ENCODE data around the gene SLC7A1. TPM values are rescaled to one million over a fixed set of nuclear protein-coding genes. Genes with fewer than 3 reads are reported as not detected.

SLC7A1 gene
- total and polyA plus RNA-seq, 2 donors (not counting 3 experiments of a cell fraction or from before 2014, with no cell fraction given) = 21.0 to 79.3 TPM

DNA sequence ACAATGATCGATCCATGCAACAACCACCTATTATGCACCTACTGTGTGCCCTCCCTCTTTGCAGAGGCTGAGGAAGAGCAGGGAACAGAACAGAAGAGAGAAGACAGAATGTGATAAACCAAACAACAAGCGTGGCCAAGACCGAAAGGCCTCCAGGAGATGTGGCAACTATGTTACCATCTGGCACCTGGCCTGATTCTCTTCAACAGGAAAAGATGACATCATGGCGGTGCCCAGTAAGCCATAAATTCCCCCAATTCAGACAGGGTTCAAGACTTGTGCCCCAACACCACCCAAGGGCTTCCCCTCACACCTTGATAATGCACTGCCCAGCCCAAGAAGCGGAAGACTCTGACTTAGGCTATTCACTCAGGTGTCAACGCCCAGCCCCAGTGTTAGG, 44.3 kb downstream of the SLC7A1 start:
- Histone ChIP-seq H3K9ac (replicated peaks; ENCODE audit: extremely low read depth, insufficient read depth, low read length) (no peak overlapping the region), H3K27ac (ENCODE audit: insufficient read depth, low read depth, low read length) (peak overlapping the region; percentile 16), H3K4me1 (ENCODE audit: control insufficient read depth, extremely low read depth, insufficient read depth, low read length) (peaks cover 42% of the 10 kb centered on the region), H3K4me3 (replicated peaks in 1 of 3; ENCODE audit: insufficient read depth in 1 of 3, low read depth in 1 of 3, low read length in 3 of 3) (no peak overlapping the region), H3K4me2 (ENCODE audit: insufficient read depth, low read length) (no peak overlapping the region), H3K27me3 (ENCODE audit: control insufficient read depth in 2 of 2, insufficient read depth in 2 of 2, low read length in 2 of 2) (no peaks in the 10 kb centered on the region), H3K36me3 (ENCODE audit: control insufficient read depth in 2 of 2, extremely low read depth in 1 of 2, insufficient read depth in 2 of 2, low read length in 2 of 2) (peaks cover 0 to 2% of the 10 kb centered on the region in 2 experiments), H3K9me1 (replicated peaks; ENCODE audit: control insufficient read depth, extremely low read depth, insufficient read depth, low read length) (no peaks in the 10 kb centered on the region), H4K20me1 (replicated peaks; ENCODE audit: control insufficient read depth, extremely low read depth, insufficient read depth, low read length) (no peaks in the 10 kb centered on the region), H2AFZ (ENCODE audit: low read depth, low read length) (no peak overlapping the region), H3K9me3 (replicated peaks; ENCODE audit: control insufficient read depth, insufficient read depth, low read length) (no peaks in the 10 kb centered on the region), H3K79me2 (ENCODE audit: control insufficient read depth, insufficient read depth, low read length) (peaks cover 78% of the 10 kb centered on the region)
- no TSS peak for BruUV-seq (replicated peaks)
- CTCF ChIA-PET = interaction anchor here (1.6 to 2.2 kb wide), 2 partner anchors 12 to 14 kb away, joined by 5 to 6 read pairs; no protein-coding TSS in a partner anchor
- DNase-seq (ENCODE audit: low read depth, low spot score) (no peak), FAIRE-seq (no peak)
- POLR2A ChIA-PET = no interaction called here
- intact Hi-C loops (cut with micrococcal nuclease) = no loop called here
- TF ChIP-seq GATA2 (IDR thresholded peaks at IDR 0.05; ENCODE audit: insufficient read depth, insufficient read length, low read depth, low read length) (no peak), POLR2AphosphoS5 (IDR thresholded peaks at IDR 0.05; ENCODE audit: insufficient read depth, low read depth, low read length) (no peak), EZH2 (IDR thresholded peaks at IDR 0.05; ENCODE audit: borderline replicate concordance, low read depth, low read length, severe bottlenecking) (no peak), FOS (IDR thresholded peaks at IDR 0.05; ENCODE audit: borderline replicate concordance, insufficient read depth, low read length) (no peak), POLR2A (IDR thresholded peaks at IDR 0.05; ENCODE audit: low read depth, low read length) (no peak), MYC (IDR thresholded peaks at IDR 0.05; ENCODE audit: low read depth, low read length) (no peak), JUN (IDR thresholded peaks at IDR 0.05; ENCODE audit: borderline replicate concordance, insufficient read depth, insufficient read length, low read depth) (no peak)
- TF ChIP-seq, protein P1, sequence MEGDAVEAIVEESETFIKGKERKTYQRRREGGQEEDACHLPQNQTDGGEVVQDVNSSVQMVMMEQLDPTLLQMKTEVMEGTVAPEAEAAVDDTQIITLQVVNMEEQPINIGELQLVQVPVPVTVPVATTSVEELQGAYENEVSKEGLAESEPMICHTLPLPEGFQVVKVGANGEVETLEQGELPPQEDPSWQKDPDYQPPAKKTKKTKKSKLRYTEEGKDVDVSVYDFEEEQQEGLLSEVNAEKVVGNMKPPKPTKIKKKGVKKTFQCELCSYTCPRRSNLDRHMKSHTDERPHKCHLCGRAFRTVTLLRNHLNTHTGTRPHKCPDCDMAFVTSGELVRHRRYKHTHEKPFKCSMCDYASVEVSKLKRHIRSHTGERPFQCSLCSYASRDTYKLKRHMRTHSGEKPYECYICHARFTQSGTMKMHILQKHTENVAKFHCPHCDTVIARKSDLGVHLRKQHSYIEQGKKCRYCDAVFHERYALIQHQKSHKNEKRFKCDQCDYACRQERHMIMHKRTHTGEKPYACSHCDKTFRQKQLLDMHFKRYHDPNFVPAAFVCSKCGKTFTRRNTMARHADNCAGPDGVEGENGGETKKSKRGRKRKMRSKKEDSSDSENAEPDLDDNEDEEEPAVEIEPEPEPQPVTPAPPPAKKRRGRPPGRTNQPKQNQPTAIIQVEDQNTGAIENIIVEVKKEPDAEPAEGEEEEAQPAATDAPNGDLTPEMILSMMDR (IDR thresholded peaks at IDR 0.05; ENCODE audit: extremely low read depth in 1 of 2, insufficient read depth in 1 of 2, low read depth in 1 of 2, low read length in 2 of 2) = no peak
- TF ChIP-seq, protein P2, sequence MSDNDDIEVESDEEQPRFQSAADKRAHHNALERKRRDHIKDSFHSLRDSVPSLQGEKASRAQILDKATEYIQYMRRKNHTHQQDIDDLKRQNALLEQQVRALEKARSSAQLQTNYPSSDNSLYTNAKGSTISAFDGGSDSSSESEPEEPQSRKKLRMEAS (IDR thresholded peaks at IDR 0.05; ENCODE audit: insufficient read depth, insufficient read length) = no peak
- dilution Hi-C loops (cut with MboI; ENCODE audit: extremely low pct_ligation_motif_present, low sequenced_read_pairs) = no loop called here

Data from endothelial cell of umbilical vein (primary cell).